SK-N-DZ (cell line): ENCODE measurements around the gene MCEE. TPM values are rescaled to one million over a fixed set of nuclear protein-coding genes. Genes with fewer than 3 reads are reported as not detected.
"Not testable (repeated sequence)": the region's sequence is repeated elsewhere in the genome, so short reads cannot be mapped to it uniquely, and the experiment has no call there.

Source experiments
- DNase-seq: peaks from one replicate; pipeline ENCODE4 v3.0.0-alpha.2; 2015; ENCODE audit warnings: low spot score
- polyA plus RNA-seq, 2 experiments: library from polyadenylated mRNA; depleted of rRNA; stranded (reverse); fragments of >200 nt; gene quantifications; 2 replicates each; pipeline ENCODE4 v1.2.3, GENCODE V29; 2014

MCEE gene
- polyA plus RNA-seq (2014; cell fraction: cytosol; rRNA removed), result 17.0 and 20.7 TPM in 2 replicates
- 24.5 and 29.6 TPM in 2 replicates for polyA plus RNA-seq (2014; cell fraction: nucleus; rRNA removed)

GRCh38 chr2:71130152-71130904 is at the start of gene MCEE, which contains the start of gene MPHOSPH10:
TSS of gene MCEE (minus strand) at chr2:71130229. CDS start at chr2:71130219, 10 bp downstream.
TSS of gene MPHOSPH10 (plus strand) at chr2:71130634. CDS start at chr2:71130666, 32 bp downstream.
- DNase-seq, result peak; percentile 93

DNA sequence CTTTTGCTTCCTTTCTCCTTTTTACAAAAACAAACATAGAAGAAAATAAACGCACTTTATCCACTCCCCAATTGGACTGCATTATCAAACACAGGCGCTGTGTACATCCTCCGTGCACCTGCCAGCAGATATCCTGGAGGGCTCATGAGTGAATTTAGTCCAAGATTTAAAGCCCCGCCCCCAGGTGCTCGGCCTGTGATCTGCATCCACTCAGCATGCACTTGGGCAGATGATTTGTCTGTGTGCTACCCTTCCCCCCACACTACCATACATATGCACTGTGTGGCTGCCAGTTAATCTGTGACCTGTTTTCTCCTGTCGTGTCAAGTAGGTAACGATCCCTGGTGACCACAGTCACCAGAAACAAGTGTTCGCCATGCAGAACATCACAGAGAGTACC is 48.8 kb upstream of the MCEE start:
- DNase-seq, result not testable (repeated sequence)

- no peak for DNase-seq
Measured at GRCh38 chr2:71174207-71174606, 44.2 kb upstream of the MCEE start.

GRCh38 chr2:71173096-71173495 is 43.1 kb upstream of the MCEE start:
- no peak for DNase-seq

DNA sequence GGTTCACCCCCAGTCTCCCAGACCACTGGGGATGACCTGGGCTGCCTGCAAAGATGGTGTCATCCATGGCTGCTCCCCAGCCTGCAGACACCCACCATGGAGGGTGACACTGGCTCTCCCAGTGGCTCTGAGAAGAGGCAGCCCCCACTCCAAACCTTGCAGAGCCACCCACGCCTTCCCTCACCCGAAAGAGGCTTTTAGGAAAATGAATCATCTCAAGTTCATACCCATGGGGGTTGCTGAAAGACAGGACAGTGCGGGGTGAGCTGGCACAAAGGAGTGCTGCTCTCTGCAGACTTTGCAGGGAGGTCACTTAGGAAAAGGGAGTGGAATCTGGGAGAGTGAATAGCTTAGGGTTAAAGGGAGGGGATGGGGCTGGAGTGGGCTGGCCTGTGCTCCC is 36.8 kb upstream of the MCEE start:
- no peak for DNase-seq

DNA sequence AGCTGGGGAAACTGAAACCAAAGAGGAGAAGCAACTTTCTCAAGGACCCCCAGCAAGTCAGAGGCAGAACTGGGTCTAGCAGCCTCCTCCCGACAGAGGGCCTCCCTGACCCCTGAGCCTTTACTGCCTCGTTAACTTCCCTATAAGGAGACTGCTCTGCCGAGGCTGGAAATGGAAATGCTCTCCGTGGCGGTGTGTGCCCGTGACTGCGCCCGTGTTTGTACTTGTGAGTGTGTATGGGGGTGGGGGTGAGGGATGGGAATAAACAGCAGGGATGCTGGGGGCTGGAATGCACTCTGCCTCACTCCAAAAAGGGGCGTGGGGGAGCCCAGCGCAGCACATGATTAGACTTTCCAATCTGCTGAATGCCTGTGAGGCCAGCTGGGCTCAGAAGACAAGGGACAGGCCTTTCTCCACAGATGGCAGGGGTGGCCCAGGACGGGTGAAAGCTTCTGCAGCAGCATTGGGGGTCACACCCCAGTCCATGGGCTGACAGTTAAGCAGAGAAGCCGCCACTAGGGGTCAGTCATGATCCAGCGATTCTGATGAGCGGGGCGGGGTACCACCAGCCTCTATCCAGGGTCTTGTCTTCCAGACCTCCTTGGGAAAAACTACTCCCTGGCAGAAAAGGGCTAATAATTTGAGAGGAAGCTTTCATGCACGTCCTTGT is 27.2 kb upstream of the MCEE start:
- peak; percentile 68 for DNase-seq

GRCh38 chr2:71156573-71156972 is 26.5 kb upstream of the MCEE start:
- DNase-seq, result peak; percentile 58

GRCh38 chr2:71155846-71156245 is 25.8 kb upstream of the MCEE start:
- no peak for DNase-seq

DNA sequence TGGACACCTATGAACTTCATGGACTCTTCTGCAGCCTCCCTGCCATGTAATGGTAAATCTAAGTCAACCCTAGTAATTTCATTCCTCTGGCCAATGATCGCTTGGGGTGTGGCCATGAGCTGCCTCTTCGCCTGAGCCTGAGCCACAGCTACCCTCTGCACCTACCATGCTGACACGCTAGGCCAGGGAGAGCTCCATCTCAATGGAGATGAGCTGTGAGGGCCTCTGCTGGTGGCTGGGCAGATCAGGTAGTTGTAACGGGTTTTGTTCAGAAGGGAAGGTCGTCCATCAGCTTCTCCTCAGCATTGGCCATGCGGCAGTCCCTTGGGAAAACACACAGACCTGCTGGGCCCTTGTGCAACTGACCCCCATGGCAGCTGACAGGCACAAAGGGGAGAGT is 24.8 kb upstream of the MCEE start:
- DNase-seq, result peak; percentile 61

DNA sequence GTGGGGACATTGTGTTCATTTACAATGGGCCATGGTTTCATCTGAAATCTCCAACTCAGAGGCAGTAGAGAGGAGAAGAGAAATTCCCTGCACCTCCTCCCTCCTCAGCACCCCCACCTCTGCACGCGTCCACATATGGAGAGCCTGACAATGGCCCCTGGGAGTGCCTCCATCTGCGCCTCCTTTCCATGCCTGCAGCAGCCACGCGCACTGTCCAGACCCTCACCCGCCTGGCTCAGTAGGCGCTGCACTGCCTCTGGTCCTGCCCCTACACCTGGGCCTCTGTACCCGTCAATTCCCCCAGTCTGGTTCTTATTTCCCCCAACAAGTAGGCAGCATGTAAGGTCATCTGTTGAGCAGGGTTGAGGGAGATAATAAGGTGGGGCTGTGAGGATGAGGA is 24.2 kb upstream of the MCEE start:
- DNase-seq, result no peak

DNA sequence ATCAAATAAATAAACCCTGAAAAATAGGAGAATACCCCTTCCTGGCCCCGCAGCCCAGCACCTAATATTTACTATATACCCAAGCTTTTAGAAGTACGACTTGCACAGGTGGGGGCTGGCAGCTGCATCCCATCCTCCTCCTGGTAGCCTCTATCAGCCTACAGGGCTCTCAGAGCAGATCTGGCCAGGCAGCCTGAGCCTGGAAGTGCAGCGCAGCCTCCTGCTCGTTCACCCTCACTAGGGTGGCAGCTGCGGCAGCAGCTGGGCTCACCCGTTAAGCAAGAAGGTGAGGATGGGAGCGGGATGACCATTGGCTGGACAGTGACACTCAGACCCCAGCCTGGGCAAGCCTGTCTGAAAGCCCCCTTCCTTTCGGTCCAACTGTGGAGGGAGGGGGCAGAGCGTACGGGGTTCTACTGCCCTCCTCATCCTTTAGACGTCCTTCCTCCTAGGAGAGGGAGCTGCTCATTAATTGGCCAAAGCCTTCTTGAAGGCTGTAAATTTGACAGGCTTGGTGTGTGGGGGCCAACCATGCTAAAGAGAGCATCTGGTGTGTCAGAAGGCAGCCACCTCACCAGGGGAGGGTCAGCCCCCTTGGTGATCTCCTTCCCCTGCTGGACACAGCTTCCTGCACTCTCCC is 23.7 kb upstream of the MCEE start:
- DNase-seq, result no peak

DNA sequence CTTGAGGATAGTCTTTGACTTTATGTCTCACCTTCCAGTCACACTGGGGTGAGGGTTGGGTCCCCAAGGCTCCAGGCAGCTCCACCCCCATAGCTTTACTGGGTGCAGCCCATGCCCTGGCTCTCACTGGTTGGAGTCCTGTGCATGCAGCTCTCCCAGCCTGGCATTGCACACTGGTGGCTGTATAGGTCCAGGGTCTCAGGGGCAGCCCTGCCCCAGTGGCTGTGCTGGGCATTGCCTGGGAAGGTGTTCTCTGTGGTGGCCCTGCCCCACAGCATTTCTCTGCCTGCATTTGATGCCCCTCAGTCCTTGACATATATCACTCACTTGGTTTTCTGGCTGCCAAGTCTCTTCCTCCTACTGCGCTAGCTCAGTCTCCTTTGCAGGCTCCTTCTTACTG is 21.6 kb upstream of the MCEE start:
- DNase-seq, result no peak

- DNase-seq, result no peak
Measured at GRCh38 chr2:71150082-71150816, 20.2 kb upstream of the MCEE start.

DNA sequence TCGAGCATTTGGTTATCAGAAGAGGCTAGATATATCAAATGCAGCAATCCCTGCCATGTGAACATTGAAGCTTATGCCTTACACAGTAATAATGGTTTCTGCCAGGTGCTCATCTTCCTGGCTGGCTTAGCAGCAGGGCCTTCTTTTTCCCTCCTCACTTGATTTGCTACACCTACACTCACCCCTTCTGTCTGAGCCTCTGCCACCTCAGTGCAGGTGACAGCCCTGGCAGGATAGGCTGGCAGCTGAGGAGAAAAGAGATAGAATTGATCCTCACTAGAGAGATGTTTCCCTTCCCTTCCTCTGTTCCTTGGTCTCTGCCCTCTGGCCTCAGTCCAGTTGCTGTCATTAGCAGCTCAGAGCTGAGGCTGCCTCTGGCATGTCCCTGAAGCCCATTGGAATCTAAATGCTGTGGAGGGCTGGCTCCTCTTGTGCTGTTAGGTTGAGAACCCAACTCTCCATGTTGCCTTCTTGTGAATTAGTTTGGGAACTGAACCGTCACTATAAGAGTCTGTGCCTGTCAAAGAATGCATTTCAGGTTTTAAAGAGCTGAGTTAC is 18.6 kb upstream of the MCEE start:
- DNase-seq, result no peak

GRCh38 chr2:71143782-71144181 is 13.8 kb upstream of the MCEE start:
- no peak for DNase-seq

DNA sequence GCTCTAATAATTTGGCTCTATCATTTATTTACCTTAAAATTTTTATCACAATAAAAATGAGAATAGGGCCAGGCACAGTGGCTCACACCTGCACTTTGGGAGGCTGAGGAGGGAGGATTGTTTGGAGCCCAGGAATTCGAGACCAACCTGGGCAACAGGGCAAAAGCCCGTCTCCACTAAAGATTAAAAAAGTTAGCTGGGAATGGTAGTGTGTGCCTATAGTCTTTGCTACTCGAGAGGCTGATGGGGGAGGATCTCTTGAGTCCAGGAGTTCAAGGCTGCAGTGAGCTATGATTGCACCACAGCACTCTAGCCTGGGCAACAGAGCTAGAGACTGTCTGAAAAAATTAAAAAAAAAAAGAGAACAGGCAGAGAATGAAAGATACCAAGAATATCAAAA is 6.1 kb upstream of the MCEE start:
- DNase-seq, result no peak

- DNase-seq, result no peak
Measured at GRCh38 chr2:71133603-71134002, 3.6 kb upstream of the MCEE start.

GRCh38 chr2:71131387-71132166 is 1.5 kb upstream of the MCEE start:
- not testable (repeated sequence) for DNase-seq

DNA sequence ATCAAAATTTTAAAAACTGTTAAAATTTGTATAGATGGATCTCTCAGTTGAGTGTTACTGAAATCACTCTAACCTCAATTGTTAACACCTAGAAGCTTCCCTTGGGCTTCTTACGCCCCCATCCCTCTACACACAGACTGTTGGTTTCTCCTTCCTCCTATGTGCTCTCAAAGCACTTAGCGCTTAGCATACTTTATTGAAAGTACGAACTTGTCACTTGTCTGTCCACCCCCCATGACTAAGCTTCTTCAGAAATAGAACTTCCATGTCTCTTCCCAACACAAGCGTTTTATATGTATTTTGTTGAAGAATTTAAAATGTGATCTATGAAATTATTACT is 846 bp upstream of the MCEE start:
- DNase-seq, result no peak

DNA sequence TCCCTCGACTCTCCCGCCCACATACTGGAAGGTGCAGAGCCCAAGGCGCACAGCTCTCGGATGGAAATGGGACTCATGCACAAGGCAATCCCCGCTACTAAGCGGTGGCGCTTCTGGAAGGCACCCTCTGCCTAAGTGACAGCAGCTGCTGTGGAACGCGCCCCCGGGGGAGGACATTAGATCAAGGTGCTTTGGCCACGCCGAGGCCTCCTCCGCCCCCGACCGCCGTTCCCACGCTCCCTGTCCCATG is 202 bp downstream of the MCEE start:
- DNase-seq, result no peak
